Measurements from ENCODE around the gene EDA.

DNA sequence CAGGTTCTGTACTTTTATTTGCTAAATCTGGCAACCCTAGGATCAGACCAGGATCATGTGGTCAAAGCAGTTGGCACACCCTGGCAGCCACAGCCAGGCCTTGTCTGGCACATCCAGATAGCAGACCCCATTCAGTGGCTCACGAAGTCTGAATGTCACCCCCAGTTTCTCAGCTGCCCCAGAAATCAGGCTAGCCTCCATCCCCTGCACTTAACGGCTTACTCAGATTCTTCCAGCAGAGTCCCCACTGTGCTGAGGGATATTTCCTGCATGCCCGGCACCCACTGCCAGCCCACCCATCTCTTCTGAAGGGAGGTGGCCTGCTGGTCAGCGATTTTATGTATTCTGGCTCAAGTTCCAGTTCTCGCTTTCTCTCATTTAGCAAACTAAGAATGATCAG, 438.5 kb downstream of the EDA start:
- TF ChIP-seq, protein P1, sequence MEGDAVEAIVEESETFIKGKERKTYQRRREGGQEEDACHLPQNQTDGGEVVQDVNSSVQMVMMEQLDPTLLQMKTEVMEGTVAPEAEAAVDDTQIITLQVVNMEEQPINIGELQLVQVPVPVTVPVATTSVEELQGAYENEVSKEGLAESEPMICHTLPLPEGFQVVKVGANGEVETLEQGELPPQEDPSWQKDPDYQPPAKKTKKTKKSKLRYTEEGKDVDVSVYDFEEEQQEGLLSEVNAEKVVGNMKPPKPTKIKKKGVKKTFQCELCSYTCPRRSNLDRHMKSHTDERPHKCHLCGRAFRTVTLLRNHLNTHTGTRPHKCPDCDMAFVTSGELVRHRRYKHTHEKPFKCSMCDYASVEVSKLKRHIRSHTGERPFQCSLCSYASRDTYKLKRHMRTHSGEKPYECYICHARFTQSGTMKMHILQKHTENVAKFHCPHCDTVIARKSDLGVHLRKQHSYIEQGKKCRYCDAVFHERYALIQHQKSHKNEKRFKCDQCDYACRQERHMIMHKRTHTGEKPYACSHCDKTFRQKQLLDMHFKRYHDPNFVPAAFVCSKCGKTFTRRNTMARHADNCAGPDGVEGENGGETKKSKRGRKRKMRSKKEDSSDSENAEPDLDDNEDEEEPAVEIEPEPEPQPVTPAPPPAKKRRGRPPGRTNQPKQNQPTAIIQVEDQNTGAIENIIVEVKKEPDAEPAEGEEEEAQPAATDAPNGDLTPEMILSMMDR (IDR thresholded peaks at IDR 0.05), result no peak
- TF ChIP-seq ZFX (IDR thresholded peaks at IDR 0.05; ENCODE audit: borderline replicate concordance), result no peak
